ES-I3 (cell line): ENCODE data around the gene C20orf202.
"Not testable (repeated sequence)": the region's sequence is repeated elsewhere in the genome, so short reads cannot be mapped to it uniquely, and the experiment has no call there.

Experiments used
- H3K36me3 ChIP-seq: 2 replicates; pipeline ENCODE4 v1.6.1; 2013; ENCODE audit warnings: mild to moderate bottlenecking, low read length, control low read depth, moderate library complexity; ENCODE audit not compliant: insufficient read depth
- H3K4me1 ChIP-seq: 2 replicates; pipeline ENCODE4 v1.6.1; 2013; ENCODE audit warnings: mild to moderate bottlenecking, control low read depth, low read length; ENCODE audit not compliant: insufficient read depth
- H3K9ac ChIP-seq: 2 replicates; pipeline ENCODE4 v1.6.1; 2013; ENCODE audit warnings: low read depth, mild to moderate bottlenecking, low read length, moderate library complexity
- H3K9me3 ChIP-seq: 2 replicates; pipeline ENCODE4 v1.6.1; 2013; ENCODE audit warnings: mild to moderate bottlenecking, low read length, moderate library complexity; ENCODE audit not compliant: control insufficient read depth, insufficient read depth

Gene C20orf202

GRCh38 chr20:1207293-1207878, 4.1 kb downstream of the C20orf202 start:
- H3K4me1 ChIP-seq, result peaks cover 4% of the 10 kb centered on the region
- H3K9me3 ChIP-seq, result no peaks in the 10 kb centered on the region
- no peak overlapping the region for H3K9ac ChIP-seq
- no peaks in the 10 kb centered on the region for H3K36me3 ChIP-seq

GRCh38 chr20:1209447-1210387, 6.5 kb downstream of the C20orf202 start:
- Histone ChIP-seq H3K9ac (no peak overlapping the region), H3K4me1 (peaks cover 8% of the 10 kb centered on the region), H3K36me3 (no peaks in the 10 kb centered on the region), H3K9me3 (no peaks in the 10 kb centered on the region)

GRCh38 chr20:1210501-1210900, 7.2 kb downstream of the C20orf202 start:
- Histone ChIP-seq H3K4me1 (peaks cover 11% of the 10 kb centered on the region), H3K36me3 (no peaks in the 10 kb centered on the region), H3K9ac (no peak overlapping the region), H3K9me3 (no peaks in the 10 kb centered on the region)

GRCh38 chr20:1212023-1212422, 8.8 kb downstream of the C20orf202 start:
- H3K9ac ChIP-seq, result no peak overlapping the region
- H3K4me1 ChIP-seq, result peaks cover 12% of the 10 kb centered on the region
- no peaks in the 10 kb centered on the region for H3K36me3 ChIP-seq
- no peaks in the 10 kb centered on the region for H3K9me3 ChIP-seq

- Histone ChIP-seq H3K9ac (no peak overlapping the region), H3K9me3 (no peaks in the 10 kb centered on the region), H3K4me1 (peaks cover 12% of the 10 kb centered on the region), H3K36me3 (no peaks in the 10 kb centered on the region)
Observed at GRCh38 chr20:1212607-1213396, 9.5 kb downstream of the C20orf202 start.

- Histone ChIP-seq H3K9ac (no peak overlapping the region), H3K36me3 (no peaks in the 10 kb centered on the region), H3K4me1 (peaks cover 12% of the 10 kb centered on the region), H3K9me3 (no peaks in the 10 kb centered on the region)
Observed at GRCh38 chr20:1214838-1215261, 11.6 kb downstream of the C20orf202 start.

- Histone ChIP-seq H3K9me3 (no peaks in the 10 kb centered on the region), H3K36me3 (no peaks in the 10 kb centered on the region), H3K9ac (no peak overlapping the region), H3K4me1 (peaks cover 12% of the 10 kb centered on the region)
Observed at GRCh38 chr20:1215386-1216170, 12.3 kb downstream of the C20orf202 start.

GRCh38 chr20:1216527-1217427, 13.5 kb downstream of the C20orf202 start:
- not testable (repeated sequence) for H3K9ac ChIP-seq, H3K9me3 ChIP-seq, H3K36me3 ChIP-seq
- H3K4me1 ChIP-seq, result peaks cover 12% of the 10 kb centered on the region

GRCh38 chr20:1222750-1223149, 19.5 kb downstream of the C20orf202 start:
- H3K4me1 ChIP-seq, H3K36me3 ChIP-seq, H3K9me3 ChIP-seq, H3K9ac ChIP-seq: not testable (repeated sequence)

- Histone ChIP-seq H3K4me1 (no peaks in the 10 kb centered on the region; the same call in 1 of the 2 replicates), H3K9ac (no peak overlapping the region), H3K36me3 (no peaks in the 10 kb centered on the region), H3K9me3 (no peaks in the 10 kb centered on the region)
Observed at GRCh38 chr20:1224205-1224890, 21.1 kb downstream of the C20orf202 start.

- Histone ChIP-seq H3K9me3 (no peaks in the 10 kb centered on the region), H3K36me3 (no peaks in the 10 kb centered on the region), H3K9ac (peak overlapping the region; percentile 70), H3K4me1 (no peaks in the 10 kb centered on the region; the same call in 1 of the 2 replicates)
Observed at GRCh38 chr20:1225263-1225782, 22.1 kb downstream of the C20orf202 start.

- Histone ChIP-seq H3K9me3 (no peaks in the 10 kb centered on the region), H3K4me1 (no peaks in the 10 kb centered on the region; the same call in 1 of the 2 replicates), H3K9ac (peak within 1 kb of the TSS; percentile 93), H3K36me3 (no peaks in the 10 kb centered on the region)
Observed at GRCh38 chr20:1225783-1226654, 22.8 kb downstream of the C20orf202 start, which contains the start of gene RAD21L1. RAD21L1 (plus strand) TSS chr20:1226044; CDS start chr20:1228454, 2,410 bp downstream.
